ENCODE results near the gene PIP5K1C. TPM values are rescaled to one million over a fixed set of nuclear protein-coding genes. Genes with fewer than 3 reads are reported as not detected.

PIP5K1C gene
- total RNA-seq, 1 experiment from 2014 or later: 35.5 TPM

- ChIA-PET POLR2A (ENCODE audit: low non-redundant PET) (interaction anchor here (0.6 kb wide), 1 partner anchor 132 kb away, joined by 3 read pairs; no protein-coding TSS in a partner anchor), CTCF (no interaction called here)
- Histone ChIP-seq H3K27me3 (replicated peaks; ENCODE audit: insufficient read depth, low read depth, low read length, poor library complexity) (no peaks in the 10 kb centered on the region), H3K36me3 (ENCODE audit: insufficient read depth, low read length, poor library complexity, severe bottlenecking) (peaks cover 6% of the 10 kb centered on the region), H3K4me3 (ENCODE audit: low read depth, low read length, poor library complexity, severe bottlenecking) (no peak overlapping the region), H3K4me1 (ENCODE audit: insufficient read depth, low read length, poor library complexity, severe bottlenecking) (peaks cover 6% of the 10 kb centered on the region), H3K27ac (ENCODE audit: low read depth, low read length, poor library complexity, severe bottlenecking) (peak overlapping the region; percentile 50), H3K9me3 (ENCODE audit: low read depth, low read length, poor library complexity, severe bottlenecking) (no peaks in the 10 kb centered on the region)
- no TSS peak for BruUV-seq (replicated peaks)
- intact Hi-C loops (cut with micrococcal nuclease; ENCODE audit: unreplicated experiment): no loop called here
- TF ChIP-seq EZH2 (IDR thresholded peaks at IDR 0.05; ENCODE audit: borderline replicate concordance, low read depth, low read length, poor library complexity, severe bottlenecking) (no peak), CTCF (conservative IDR thresholded peaks at IDR 0.05; ENCODE audit: low read depth, low read length) (no peak)
- no peak for DNase-seq (ENCODE audit: low spot score)
Measured at GRCh38 chr19:3610745-3611717, 89.2 kb downstream of the PIP5K1C start.

- TF ChIP-seq CTCF (conservative IDR thresholded peaks at IDR 0.05; ENCODE audit: low read depth, low read length) (no peak), EZH2 (IDR thresholded peaks at IDR 0.05; ENCODE audit: borderline replicate concordance, low read depth, low read length, poor library complexity, severe bottlenecking) (no peak)
- CTCF ChIA-PET: no interaction called here
- peak overlapping the region; percentile 50 for H3K27ac ChIP-seq (ENCODE audit: low read depth, low read length, poor library complexity, severe bottlenecking)
- DNase-seq (ENCODE audit: low spot score): peak; percentile 45
- H3K36me3 ChIP-seq (ENCODE audit: insufficient read depth, low read length, poor library complexity, severe bottlenecking): peaks cover 6% of the 10 kb centered on the region
- POLR2A ChIA-PET (ENCODE audit: low non-redundant PET): interaction anchor here (0.6 kb wide), 1 partner anchor 131 kb away, joined by 3 read pairs; no protein-coding TSS in a partner anchor
- no peaks in the 10 kb centered on the region for H3K9me3 ChIP-seq (ENCODE audit: low read depth, low read length, poor library complexity, severe bottlenecking)
- intact Hi-C loops (cut with micrococcal nuclease; ENCODE audit: unreplicated experiment): no loop called here
- peaks cover 7% of the 10 kb centered on the region for H3K4me1 ChIP-seq (ENCODE audit: insufficient read depth, low read length, poor library complexity, severe bottlenecking)
- H3K27me3 ChIP-seq (replicated peaks; ENCODE audit: insufficient read depth, low read depth, low read length, poor library complexity): no peaks in the 10 kb centered on the region
- H3K4me3 ChIP-seq (ENCODE audit: low read depth, low read length, poor library complexity, severe bottlenecking): no peak overlapping the region
- no TSS peak for BruUV-seq (replicated peaks)
Measured at GRCh38 chr19:3609779-3610719, 90.2 kb downstream of the PIP5K1C start.

- POLR2A ChIA-PET (ENCODE audit: low non-redundant PET): no interaction called here
- no peaks in the 10 kb centered on the region for H3K9me3 ChIP-seq (ENCODE audit: low read depth, low read length, poor library complexity, severe bottlenecking)
- no peak overlapping the region for H3K4me3 ChIP-seq (ENCODE audit: low read depth, low read length, poor library complexity, severe bottlenecking)
- BruUV-seq (replicated peaks): no TSS peak
- H3K4me1 ChIP-seq (ENCODE audit: insufficient read depth, low read length, poor library complexity, severe bottlenecking): peaks cover 11% of the 10 kb centered on the region
- peak; percentile 44 for DNase-seq (ENCODE audit: low spot score)
- TF ChIP-seq CTCF (conservative IDR thresholded peaks at IDR 0.05; ENCODE audit: low read depth, low read length) (no peak), EZH2 (IDR thresholded peaks at IDR 0.05; ENCODE audit: borderline replicate concordance, low read depth, low read length, poor library complexity, severe bottlenecking) (no peak)
- CTCF ChIA-PET: no interaction called here
- H3K36me3 ChIP-seq (ENCODE audit: insufficient read depth, low read length, poor library complexity, severe bottlenecking): peaks cover 6% of the 10 kb centered on the region
- no peak overlapping the region for H3K27ac ChIP-seq (ENCODE audit: low read depth, low read length, poor library complexity, severe bottlenecking)
- intact Hi-C loops (cut with micrococcal nuclease; ENCODE audit: unreplicated experiment): no loop called here
- H3K27me3 ChIP-seq (replicated peaks; ENCODE audit: insufficient read depth, low read depth, low read length, poor library complexity): no peaks in the 10 kb centered on the region
Measured at GRCh38 chr19:3608750-3609322, 91.4 kb downstream of the PIP5K1C start.
